ENCODE results near the gene RBCK1. TPM values are rescaled to one million over a fixed set of nuclear protein-coding genes. Genes with fewer than 3 reads are reported as not detected.
A peak's percentile ranks its signal among the peaks of the same experiment; 100 is the strongest.

The RBCK1 gene
- total and polyA plus RNA-seq, 2 of the 4 experiments (the other 2 are of a cell fraction) = 29.9 to 84.2 TPM

DNA sequence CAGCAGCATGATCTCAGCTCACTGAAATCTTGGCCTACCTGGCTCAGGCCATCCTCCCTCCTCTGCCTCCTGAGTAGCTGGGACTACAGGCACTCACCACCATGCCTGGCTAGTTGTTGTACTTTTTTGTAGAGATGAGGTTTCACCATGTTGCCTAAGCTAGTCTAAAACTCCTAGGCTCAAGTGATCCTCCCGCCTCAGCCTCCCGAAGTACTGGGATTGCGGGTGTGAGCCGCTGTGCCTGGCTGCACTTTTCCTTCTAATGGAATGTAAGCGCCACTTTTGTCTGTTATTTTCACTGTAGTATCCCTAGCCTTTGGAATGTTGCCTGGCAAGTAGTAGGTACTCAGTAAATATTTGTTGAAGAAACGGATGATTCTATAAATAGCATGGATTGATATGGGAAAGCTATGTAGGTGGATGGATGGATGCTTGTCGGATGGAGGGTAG lies 37.9 kb upstream of the RBCK1 start:
- Histone ChIP-seq H2BK5ac (ENCODE audit: low read depth, low read length, poor library complexity, severe bottlenecking) (no peak overlapping the region), H2BK20ac (ENCODE audit: low read depth, low read length) (peak overlapping the region; percentile 4; the same call in 1 of the 2 replicates), H4K20me1 (ENCODE audit: insufficient read depth, low read length) (no peaks in the 10 kb centered on the region), H3K9me3 (ENCODE audit: control insufficient read depth, insufficient read depth, low read length) (no peaks in the 10 kb centered on the region), H2AK5ac (ENCODE audit: low read depth, low read length) (peak overlapping the region; percentile 77; the same call in 1 of the 2 replicates), H3K9ac (ENCODE audit: low read depth, low read length) (no peak overlapping the region), H3K9me1 (ENCODE audit: insufficient read depth, low read length) (peaks cover 20% of the 10 kb centered on the region), H3K56ac (ENCODE audit: extremely low read depth, insufficient read depth, low read length) (no peak overlapping the region), H4K91ac (ENCODE audit: insufficient read depth, low read depth, low read length) (no peak overlapping the region), H2AK9ac (replicated peaks; ENCODE audit: low read depth, low read length, poor library complexity) (no peak overlapping the region), H4K5ac (ENCODE audit: low read depth, low read length) (no peak overlapping the region; the same call in 1 of the 2 replicates), H3K79me1 (ENCODE audit: low read depth in 1 of 2, low read length in 2 of 2) (peaks cover 0 to 4% of the 10 kb centered on the region in 2 experiments; a peak in 1 of 4 replicates), H3K4ac (ENCODE audit: low read depth, low read length) (peak overlapping the region; percentile 50; the same call in 1 of the 2 replicates), H3K27ac (ENCODE audit: insufficient read depth, low read length) (no peak overlapping the region), H3K14ac (replicated peaks; ENCODE audit: low read depth, low read length) (no peak overlapping the region; the same call in 1 of the 2 replicates), H3K4me3 (ENCODE audit: insufficient read depth, low read depth, low read length) (no peak overlapping the region), H2BK15ac (ENCODE audit: low read depth, low read length) (peak overlapping the region; percentile 98; the same call in 1 of the 3 replicates), H3K4me2 (ENCODE audit: low read depth, low read length) (no peak overlapping the region), H3K27me3 (ENCODE audit: control insufficient read depth, insufficient read depth, low read length) (no peaks in the 10 kb centered on the region), H2AFZ (replicated peaks; ENCODE audit: low read length, poor library complexity) (no peak overlapping the region), H3K4me1 (ENCODE audit: control insufficient read depth, insufficient read depth, low read length) (peaks cover 21% of the 10 kb centered on the region), H4K8ac (ENCODE audit: low read depth in 2 of 2, low read length in 2 of 2) (no peak overlapping the region), H2BK120ac (ENCODE audit: low read depth, low read length) (peak overlapping the region; percentile 17; the same call in 1 of the 2 replicates), H3K36me3 (ENCODE audit: control insufficient read depth, insufficient read depth, low read length) (no peaks in the 10 kb centered on the region), H3K23ac (ENCODE audit: low read depth, low read length) (no peak overlapping the region), H3K18ac (ENCODE audit: low read depth, low read length) (no peak overlapping the region)
- DNase-seq (no peak), ATAC-seq (ENCODE audit: low read depth) (no peak)
- dilution Hi-C loops (cut with HindIII; ENCODE audit: low sequenced_read_pairs, unreplicated experiment) = no loop called here
- CTCF ChIA-PET = no interaction called here
- no peak for TF ChIP-seq RAD21 (IDR thresholded peaks at IDR 0.05; ENCODE audit: low read length)
- TF ChIP-seq, protein P1, sequence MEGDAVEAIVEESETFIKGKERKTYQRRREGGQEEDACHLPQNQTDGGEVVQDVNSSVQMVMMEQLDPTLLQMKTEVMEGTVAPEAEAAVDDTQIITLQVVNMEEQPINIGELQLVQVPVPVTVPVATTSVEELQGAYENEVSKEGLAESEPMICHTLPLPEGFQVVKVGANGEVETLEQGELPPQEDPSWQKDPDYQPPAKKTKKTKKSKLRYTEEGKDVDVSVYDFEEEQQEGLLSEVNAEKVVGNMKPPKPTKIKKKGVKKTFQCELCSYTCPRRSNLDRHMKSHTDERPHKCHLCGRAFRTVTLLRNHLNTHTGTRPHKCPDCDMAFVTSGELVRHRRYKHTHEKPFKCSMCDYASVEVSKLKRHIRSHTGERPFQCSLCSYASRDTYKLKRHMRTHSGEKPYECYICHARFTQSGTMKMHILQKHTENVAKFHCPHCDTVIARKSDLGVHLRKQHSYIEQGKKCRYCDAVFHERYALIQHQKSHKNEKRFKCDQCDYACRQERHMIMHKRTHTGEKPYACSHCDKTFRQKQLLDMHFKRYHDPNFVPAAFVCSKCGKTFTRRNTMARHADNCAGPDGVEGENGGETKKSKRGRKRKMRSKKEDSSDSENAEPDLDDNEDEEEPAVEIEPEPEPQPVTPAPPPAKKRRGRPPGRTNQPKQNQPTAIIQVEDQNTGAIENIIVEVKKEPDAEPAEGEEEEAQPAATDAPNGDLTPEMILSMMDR (conservative IDR thresholded peaks at IDR 0.05; ENCODE audit: low read depth, low read length) = no peak
- no peak for TF ChIP-seq MAFK (IDR thresholded peaks at IDR 0.05; ENCODE audit: low read depth, low read length)
- TF ChIP-seq, protein P2, sequence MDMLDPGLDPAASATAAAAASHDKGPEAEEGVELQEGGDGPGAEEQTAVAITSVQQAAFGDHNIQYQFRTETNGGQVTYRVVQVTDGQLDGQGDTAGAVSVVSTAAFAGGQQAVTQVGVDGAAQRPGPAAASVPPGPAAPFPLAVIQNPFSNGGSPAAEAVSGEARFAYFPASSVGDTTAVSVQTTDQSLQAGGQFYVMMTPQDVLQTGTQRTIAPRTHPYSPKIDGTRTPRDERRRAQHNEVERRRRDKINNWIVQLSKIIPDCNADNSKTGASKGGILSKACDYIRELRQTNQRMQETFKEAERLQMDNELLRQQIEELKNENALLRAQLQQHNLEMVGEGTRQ (IDR thresholded peaks at IDR 0.05; ENCODE audit: low read depth, low read length) = no peak
- TF ChIP-seq RCOR1 (IDR thresholded peaks at IDR 0.05; ENCODE audit: insufficient replicate concordance, low read length) = no peak
- no peak for TF ChIP-seq MXI1 (IDR thresholded peaks at IDR 0.05; ENCODE audit: borderline replicate concordance, low read depth, low read length)
- no peak for TF ChIP-seq NFE2L2 (IDR thresholded peaks at IDR 0.05; ENCODE audit: low read depth, low read length)
- TF ChIP-seq BHLHE40 (IDR thresholded peaks at IDR 0.05; ENCODE audit: low read depth, low read length) = no peak
- no peak for TF ChIP-seq CHD1 (IDR thresholded peaks at IDR 0.05; ENCODE audit: low read depth, low read length)
- no peak for TF ChIP-seq POLR2A (IDR thresholded peaks at IDR 0.05; ENCODE audit: low read depth, low read length)
- no peak for TF ChIP-seq SMC3 (IDR thresholded peaks at IDR 0.05; ENCODE audit: low read depth, low read length)
- TF ChIP-seq CEBPB (IDR thresholded peaks at IDR 0.05; ENCODE audit: low read depth, low read length) = no peak
- TF ChIP-seq FOS (IDR thresholded peaks at IDR 0.05; ENCODE audit: low read depth, low read length) = no peak
- TF ChIP-seq, protein P3, sequence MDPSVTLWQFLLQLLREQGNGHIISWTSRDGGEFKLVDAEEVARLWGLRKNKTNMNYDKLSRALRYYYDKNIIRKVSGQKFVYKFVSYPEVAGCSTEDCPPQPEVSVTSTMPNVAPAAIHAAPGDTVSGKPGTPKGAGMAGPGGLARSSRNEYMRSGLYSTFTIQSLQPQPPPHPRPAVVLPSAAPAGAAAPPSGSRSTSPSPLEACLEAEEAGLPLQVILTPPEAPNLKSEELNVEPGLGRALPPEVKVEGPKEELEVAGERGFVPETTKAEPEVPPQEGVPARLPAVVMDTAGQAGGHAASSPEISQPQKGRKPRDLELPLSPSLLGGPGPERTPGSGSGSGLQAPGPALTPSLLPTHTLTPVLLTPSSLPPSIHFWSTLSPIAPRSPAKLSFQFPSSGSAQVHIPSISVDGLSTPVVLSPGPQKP (IDR thresholded peaks at IDR 0.05; ENCODE audit: borderline replicate concordance, low read depth, low read length) = no peak
- no peak for TF ChIP-seq RFX5 (IDR thresholded peaks at IDR 0.05; ENCODE audit: low read depth, low read length)
- no peak for TF ChIP-seq MAZ (IDR thresholded peaks at IDR 0.05; ENCODE audit: borderline replicate concordance, low read depth, low read length)
- intact Hi-C loops (cut with micrococcal nuclease) = no loop called here
- in situ Hi-C loops (cut with MboI; ENCODE audit: low sequenced_read_pairs) = no loop called here
- WGBS, 2 experiments (ENCODE audit: extremely low coverage in 2 of 2, insufficient read length in 1 of 2) = 0% methylated on average over 1 of the region's 7 CpGs; no CpG with 5 or more reads in 1 of the 2 experiments
- BruUV-seq (replicated peaks) = no TSS peak
- POLR2A ChIA-PET (ENCODE audit: unreplicated experiment) = no interaction called here

All from IMR-90 (cell line).